Fibroblast of mammary gland (primary cell): Measurements from ENCODE around the gene CIRBP.

Experiments used
- DNase-seq: peaks from one replicate; pipeline ENCODE4 v3.0.0-alpha.2; 2010; ENCODE audit warnings: low read depth
- H3K4me3 ChIP-seq: 2 replicates; pipeline ENCODE4 v1.5.1; 2011; ENCODE audit warnings: low read depth, mild to moderate bottlenecking, low read length, moderate library complexity; ENCODE audit not compliant: control insufficient read depth
- CTCF ChIP-seq: conservative IDR thresholded peaks from 2 replicates; pipeline ENCODE4 v1.5.1; 2011; ENCODE audit warnings: low read depth, low read length, inconsistent platforms; ENCODE audit not compliant: control insufficient read depth, insufficient read depth

The CIRBP gene

GRCh38 chr19:1283207-1283916 lies 14.2 kb downstream of the CIRBP start:
- no peak for DNase-seq
- no peak for TF ChIP-seq CTCF
- H3K4me3 ChIP-seq: no peak overlapping the region

GRCh38 chr19:1283917-1284292 lies 14.8 kb downstream of the CIRBP start:
- TF ChIP-seq CTCF: no peak
- DNase-seq: no peak

GRCh38 chr19:1284293-1284978 lies 15.3 kb downstream of the CIRBP start:
- DNase-seq: no peak
- no peak for TF ChIP-seq CTCF
- H3K4me3 ChIP-seq: no peak overlapping the region

More at GRCh38 chr19:1283917-1284292, 14.8 kb downstream of the CIRBP start:
- no peak overlapping the region for H3K4me3 ChIP-seq

GRCh38 chr19:1284979-1285736 lies 16.0 kb downstream of the CIRBP start:
- no peak for TF ChIP-seq CTCF
- no peak overlapping the region for H3K4me3 ChIP-seq
- DNase-seq: no peak

GRCh38 chr19:1285737-1286360 lies 16.7 kb downstream of the CIRBP start, which contains the start of gene EFNA2:
Gene EFNA2, plus strand, starts transcription at chr19:1285873. Its CDS starts 296 bp downstream, at chr19:1286169.
- DNase-seq: no peak
- no peak for TF ChIP-seq CTCF
- H3K4me3 ChIP-seq: no peak within 1 kb of the TSS
